Keratinocyte (primary cell): ENCODE results near the gene TTPAL. TPM values are rescaled to one million over a fixed set of nuclear protein-coding genes. Genes with fewer than 3 reads are reported as not detected.

Source experiments
- DNase-seq: peaks from one replicate; pipeline ENCODE4 v3.0.0-alpha.2; 2011; ENCODE audit warnings: low read depth, missing footprints, low spot score
- FAIRE-seq: peaks from 2 replicates; lab custom pipeline; 2011; peaks lifted over from hg19 to GRCh38; lab: Jason Lieb, UNC
- H2AFZ ChIP-seq: 2 replicates; pipeline ENCODE4 v1.6.0; 2012; ENCODE audit warnings: low read length, control low read depth, inconsistent platforms; ENCODE audit not compliant: control insufficient read depth
- H3K27ac ChIP-seq: 2 replicates; pipeline ENCODE4 v1.5.1; 2011; ENCODE audit warnings: low read length; ENCODE audit not compliant: control insufficient read depth, insufficient read depth
- H3K27me3 ChIP-seq: 3 replicates; pipeline ENCODE4 v1.6.0; 2011; ENCODE audit warnings: low read length; ENCODE audit not compliant: control insufficient read depth, insufficient read depth; ENCODE audit errors: extremely low read depth
- H3K36me3 ChIP-seq, 2 experiments: 2 replicates in 1 of 2; 3 replicates in 1 of 2; pipeline ENCODE4 v1.5.1; 2011; ENCODE audit warnings: low read length in 2 of 2, mild to moderate bottlenecking in 1 of 2; ENCODE audit not compliant: control insufficient read depth in 2 of 2, insufficient read depth in 2 of 2; ENCODE audit errors: extremely low read depth in 1 of 2
- H3K4me1 ChIP-seq: 3 replicates; pipeline ENCODE4 v1.5.1; 2011; ENCODE audit warnings: low read length; ENCODE audit not compliant: control insufficient read depth, insufficient read depth; ENCODE audit errors: extremely low read depth
- H3K4me2 ChIP-seq: 3 replicates; pipeline ENCODE4 v1.6.0; 2011; ENCODE audit warnings: low read depth, low read length; ENCODE audit not compliant: control insufficient read depth, insufficient read depth; ENCODE audit errors: extremely low read depth
- H3K4me3 ChIP-seq, 3 experiments: fragments of 200-600 bp in 1 of 3; sonication (generic) in 1 of 3; 2 replicates in 2 of 3; 3 replicates in 1 of 3; pipeline ENCODE4 v1.5.1; 2011 to 2016; ENCODE audit warnings: low read length in 3 of 3, mild to moderate bottlenecking in 3 of 3, control low read depth in 2 of 3, inconsistent platforms in 1 of 3, low read depth in 1 of 3, mixed read lengths in 1 of 3, mixed run types in 1 of 3, moderate library complexity in 1 of 3; ENCODE audit not compliant: control insufficient read depth in 2 of 3, insufficient read depth in 2 of 3; ENCODE audit errors: extremely low read depth in 1 of 3
- H3K79me2 ChIP-seq: 2 replicates; pipeline ENCODE4 v1.6.0; 2012; ENCODE audit warnings: low read length; ENCODE audit not compliant: control insufficient read depth, insufficient read depth
- H3K9ac ChIP-seq: 3 replicates; pipeline ENCODE4 v1.6.0; 2011; ENCODE audit warnings: low read length; ENCODE audit not compliant: control insufficient read depth, insufficient read depth; ENCODE audit errors: extremely low read depth
- H3K9me1 ChIP-seq: 3 replicates; pipeline ENCODE4 v1.6.0; 2011; ENCODE audit warnings: low read length; ENCODE audit not compliant: control insufficient read depth, insufficient read depth; ENCODE audit errors: extremely low read depth
- H3K9me3 ChIP-seq: 2 replicates; pipeline ENCODE4 v1.5.1; 2012; ENCODE audit warnings: low read depth, low read length; ENCODE audit not compliant: control insufficient read depth
- H4K20me1 ChIP-seq: 3 replicates; pipeline ENCODE4 v1.6.0; 2011; ENCODE audit warnings: low read length; ENCODE audit not compliant: control insufficient read depth, insufficient read depth; ENCODE audit errors: extremely low read depth
- CTCF ChIP-seq, 3 experiments: IDR thresholded peaks in 1 of 3; conservative IDR thresholded peaks in 1 of 3; optimal IDR thresholded peaks in 1 of 3; 2 replicates in 2 of 3; 3 replicates in 1 of 3; pipeline versions ENCODE3 to v1.5.1; 2011; ENCODE audit warnings: low read length in 3 of 3, mild to moderate bottlenecking in 3 of 3, moderate library complexity in 2 of 3, control low read depth in 1 of 3, inconsistent platforms in 1 of 3; ENCODE audit not compliant: insufficient read depth in 2 of 3; ENCODE audit errors: extremely low read depth in 1 of 3
- EZH2 ChIP-seq: IDR thresholded peaks from one replicate; pipeline ENCODE4 v1.6.1; 2012; ENCODE audit warnings: inconsistent platforms, mild to moderate bottlenecking, low read length, moderate library complexity
- dilution Hi-C: fragments of 300-500 bp; cut with MboI; formaldehyde crosslinking; loops from one replicate; pipeline ENCODE4 v1.7.0; 2020; ENCODE audit warnings: low sequenced_read_pairs; ENCODE audit not compliant: extremely low pct_ligation_motif_present
- polyA plus RNA-seq, 5 experiments: library from polyadenylated mRNA; depleted of rRNA in 3 of 5; stranded (reverse) in 3 of 5; stranded (forward) in 1 of 5; unstranded in 1 of 5; fragments of >200 nt; gene quantifications; 1 replicate in 1 of 5; 2 replicates in 3 of 5; 3 replicates in 1 of 5; pipeline versions ENCODE4 v1.2.1 to v1.2.3, GENCODE V29; 2011 to 2012; ENCODE audit warnings: missing spikeins in 2 of 5, low read depth in 1 of 5, low replicate concordance in 1 of 5

TTPAL gene
- polyA plus RNA-seq, 1 donor (not counting 4 experiments of a cell fraction or from before 2014, with no cell fraction given), result 20.0 TPM

DNA sequence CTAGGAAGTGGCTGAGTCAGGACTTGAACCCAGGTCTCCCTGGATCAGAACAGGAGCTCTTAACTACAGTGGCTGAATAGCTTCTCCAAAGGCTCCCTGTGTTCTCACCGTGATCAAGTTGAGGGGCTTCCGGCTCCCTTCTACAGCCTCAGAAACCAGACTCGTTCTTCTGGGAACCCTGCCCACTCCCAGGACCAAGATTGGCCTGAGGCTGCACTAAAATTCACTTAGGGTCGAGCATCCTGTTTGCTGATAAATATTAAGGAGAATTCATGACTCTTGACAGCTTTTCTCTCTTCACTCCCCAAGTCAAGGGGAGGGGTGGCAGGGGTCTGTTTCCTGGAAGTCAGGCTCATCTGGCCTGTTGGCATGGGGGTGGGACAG lies 44.6 kb upstream of the TTPAL start:
- no peaks in the 10 kb centered on the region for H3K9me1 ChIP-seq
- H2AFZ ChIP-seq, result no peak overlapping the region
- TF ChIP-seq EZH2 (no peak), CTCF (optimal IDR thresholded peaks at IDR 0.05 in 1 of 3, IDR thresholded peaks at IDR 0.05 in 1 of 3, conservative IDR thresholded peaks at IDR 0.05 in 1 of 3; ENCODE audit: extremely low read depth in 1 of 3, insufficient read depth in 2 of 3, low read length in 3 of 3) (no peak)
- no peak overlapping the region for H3K27ac ChIP-seq
- peaks cover 19% of the 10 kb centered on the region for H3K27me3 ChIP-seq
- dilution Hi-C loops, result no loop called here
- H3K36me3 ChIP-seq, result no peaks in the 10 kb centered on the region
- no peak overlapping the region for H3K9ac ChIP-seq
- no peaks in the 10 kb centered on the region for H3K79me2 ChIP-seq
- FAIRE-seq (no peak), DNase-seq (no peak)
- no peak overlapping the region for H3K4me2 ChIP-seq
- no peaks in the 10 kb centered on the region for H3K4me1 ChIP-seq
- no peak overlapping the region for H3K4me3 ChIP-seq
- H4K20me1 ChIP-seq, result no peaks in the 10 kb centered on the region
- no peaks in the 10 kb centered on the region for H3K9me3 ChIP-seq

- Histone ChIP-seq H4K20me1 (no peaks in the 10 kb centered on the region), H3K4me3 (no peak overlapping the region), H2AFZ (no peak overlapping the region), H3K4me1 (no peaks in the 10 kb centered on the region), H3K4me2 (no peak overlapping the region), H3K36me3 (no peaks in the 10 kb centered on the region), H3K9me3 (no peaks in the 10 kb centered on the region), H3K79me2 (no peaks in the 10 kb centered on the region), H3K9ac (no peak overlapping the region), H3K27ac (no peak overlapping the region), H3K27me3 (peaks cover 19% of the 10 kb centered on the region), H3K9me1 (no peaks in the 10 kb centered on the region)
- TF ChIP-seq CTCF (optimal IDR thresholded peaks at IDR 0.05 in 1 of 3, IDR thresholded peaks at IDR 0.05 in 1 of 3, conservative IDR thresholded peaks at IDR 0.05 in 1 of 3; ENCODE audit: extremely low read depth in 1 of 3, insufficient read depth in 2 of 3, low read length in 3 of 3) (no peak), EZH2 (no peak)
- dilution Hi-C loops, result no loop called here
- FAIRE-seq (no peak), DNase-seq (no peak)
These were observed 44.0 kb upstream of the TTPAL start for GRCh38 chr20:44431502-44432234.
